Amniotic stem cell (primary cell): ENCODE measurements around the gene ZNF688.

Experiments used
- DNase-seq: peaks from one replicate; lab custom pipeline; 2025; lab: John Stamatoyannopoulos, UW

ZNF688 gene

DNA sequence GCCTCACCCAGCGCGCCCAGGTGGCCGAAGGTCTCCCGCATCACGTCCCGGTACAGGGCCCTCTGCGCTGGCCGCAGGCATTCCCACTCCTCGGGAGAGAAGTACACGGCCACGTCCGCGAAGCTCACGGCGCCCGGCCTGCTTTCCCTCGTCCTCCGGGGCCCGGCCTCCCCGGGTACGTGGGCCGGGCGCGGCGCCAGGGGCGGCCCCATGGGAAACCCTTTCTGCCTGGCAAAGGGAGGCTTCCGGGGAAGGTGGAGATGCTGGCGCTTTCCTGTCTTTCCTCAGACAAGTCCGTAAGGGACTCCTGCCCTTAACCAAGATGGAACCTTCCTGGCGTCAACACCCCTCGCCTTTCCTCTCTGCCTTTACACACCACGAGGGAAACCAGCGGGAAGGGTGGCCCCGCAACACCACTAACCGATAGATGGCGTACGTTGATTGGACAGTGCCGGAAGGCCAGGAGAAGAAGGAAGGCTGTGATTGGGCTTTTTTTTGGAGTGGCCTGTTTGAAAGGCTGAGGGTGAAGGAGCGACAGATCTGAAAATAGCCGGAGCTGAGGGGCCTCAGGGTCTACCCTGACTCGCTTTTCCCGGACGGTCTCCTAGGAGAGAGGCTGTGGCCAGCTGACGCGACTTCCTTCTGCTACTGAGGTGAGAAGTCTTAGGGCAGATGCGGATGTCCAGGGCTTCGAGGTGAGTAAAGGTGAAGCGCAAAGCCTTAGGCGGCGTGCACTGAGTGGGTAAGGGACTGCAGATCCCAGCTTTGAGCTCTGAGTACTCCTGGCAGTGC is 14.1 kb upstream of the ZNF688 start, which contains the start of gene ZNF785:
Gene ZNF785, minus strand, starts transcription at position 298 of the 792 bp plus-strand sequence. Its CDS starts 86 bp downstream, at position 212.
- DNase-seq: peak; percentile 93

DNA sequence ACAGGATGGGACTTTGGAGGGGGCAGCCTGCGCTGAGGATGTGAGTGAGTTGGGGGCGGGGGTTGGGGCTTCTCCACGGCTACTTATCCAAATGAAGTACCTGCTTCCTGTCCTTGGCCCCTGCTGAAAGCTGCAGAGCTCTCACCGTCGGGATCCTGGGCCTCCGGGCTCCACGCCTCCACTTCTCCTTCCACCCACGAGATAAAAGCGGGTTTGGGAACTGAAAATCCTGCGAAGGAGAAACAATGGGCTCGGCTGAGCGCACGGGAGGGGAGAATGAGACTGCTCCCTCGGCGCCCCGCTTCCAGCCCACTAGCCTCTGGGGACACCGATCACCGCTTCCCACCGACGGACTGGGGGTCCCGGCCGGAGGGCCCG is 13.5 kb upstream of the ZNF688 start:
- DNase-seq: no peak

DNA sequence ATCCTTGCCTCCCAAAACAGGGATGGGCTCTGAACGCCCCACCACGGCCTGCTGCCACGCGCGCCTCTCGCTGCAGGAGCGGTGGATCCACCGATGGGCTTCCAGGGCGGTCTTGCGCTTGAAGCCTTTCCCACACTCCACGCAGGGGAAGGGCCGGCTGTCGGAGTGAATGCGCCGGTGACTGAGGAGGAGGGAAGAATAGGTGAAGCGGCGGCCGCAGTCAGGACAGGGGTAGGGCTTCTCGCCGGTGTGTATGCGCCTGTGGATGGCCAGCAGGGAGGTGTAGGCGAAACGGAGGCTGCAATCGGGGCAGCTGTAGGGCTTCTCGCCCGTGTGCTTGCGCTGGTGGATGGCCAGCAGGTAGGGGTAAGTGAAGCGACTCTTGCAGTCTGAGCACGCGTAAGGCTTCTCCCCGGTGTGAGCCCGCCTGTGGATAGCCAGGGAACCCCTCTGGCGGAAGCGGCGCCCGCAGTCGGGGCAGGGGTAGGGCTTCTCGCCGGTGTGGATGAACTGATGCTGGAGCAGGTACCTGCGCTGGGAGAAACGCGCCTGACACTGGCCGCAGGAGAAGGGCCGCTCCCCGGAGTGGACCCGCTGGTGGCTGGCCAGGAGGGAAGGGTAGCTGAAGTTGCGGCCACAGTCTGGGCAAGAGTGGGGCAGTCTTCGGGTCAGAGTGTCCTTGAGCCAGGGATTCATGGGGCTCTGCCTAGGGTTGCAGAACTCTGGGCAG is 11.3 kb upstream of the ZNF688 start:
- DNase-seq: no peak

DNA sequence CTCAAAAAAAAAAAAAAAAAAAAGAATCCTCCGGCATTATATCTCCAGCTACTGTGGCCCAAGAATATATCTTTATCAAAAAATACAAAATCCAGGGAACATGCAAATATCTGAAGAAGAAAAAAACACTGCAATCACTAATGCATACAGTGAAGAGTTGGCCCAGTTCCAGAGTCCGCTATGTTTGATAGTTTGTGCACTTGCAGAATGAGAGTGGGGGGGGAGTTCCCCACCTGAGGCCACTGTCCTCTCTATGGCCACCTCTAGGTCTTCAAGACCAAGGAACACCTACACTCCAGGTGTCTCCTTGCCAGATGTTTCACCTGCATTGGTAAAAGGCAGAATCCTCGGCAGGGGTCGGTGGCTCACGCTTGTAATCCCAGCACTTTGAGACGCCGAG is 9.9 kb upstream of the ZNF688 start:
- no peak for DNase-seq

DNA sequence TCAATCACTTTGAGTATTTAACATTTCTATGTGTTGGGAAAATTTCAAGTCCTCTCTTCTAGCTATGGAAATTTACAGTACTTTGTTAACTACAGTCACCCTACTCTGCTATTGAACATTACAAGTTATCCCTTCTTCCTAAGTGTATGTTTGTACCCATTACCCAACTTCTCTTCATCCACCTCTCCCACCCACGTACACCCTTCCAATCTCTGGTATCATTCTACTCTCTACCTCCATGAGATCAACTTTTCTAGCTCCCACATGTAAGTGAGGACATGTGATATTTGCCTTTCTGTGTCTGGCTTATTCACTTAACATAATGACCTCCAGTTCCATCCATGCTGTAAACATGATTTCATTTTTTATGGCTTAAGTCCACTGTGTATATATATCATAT is 3.2 kb upstream of the ZNF688 start:
- no peak for DNase-seq

DNA sequence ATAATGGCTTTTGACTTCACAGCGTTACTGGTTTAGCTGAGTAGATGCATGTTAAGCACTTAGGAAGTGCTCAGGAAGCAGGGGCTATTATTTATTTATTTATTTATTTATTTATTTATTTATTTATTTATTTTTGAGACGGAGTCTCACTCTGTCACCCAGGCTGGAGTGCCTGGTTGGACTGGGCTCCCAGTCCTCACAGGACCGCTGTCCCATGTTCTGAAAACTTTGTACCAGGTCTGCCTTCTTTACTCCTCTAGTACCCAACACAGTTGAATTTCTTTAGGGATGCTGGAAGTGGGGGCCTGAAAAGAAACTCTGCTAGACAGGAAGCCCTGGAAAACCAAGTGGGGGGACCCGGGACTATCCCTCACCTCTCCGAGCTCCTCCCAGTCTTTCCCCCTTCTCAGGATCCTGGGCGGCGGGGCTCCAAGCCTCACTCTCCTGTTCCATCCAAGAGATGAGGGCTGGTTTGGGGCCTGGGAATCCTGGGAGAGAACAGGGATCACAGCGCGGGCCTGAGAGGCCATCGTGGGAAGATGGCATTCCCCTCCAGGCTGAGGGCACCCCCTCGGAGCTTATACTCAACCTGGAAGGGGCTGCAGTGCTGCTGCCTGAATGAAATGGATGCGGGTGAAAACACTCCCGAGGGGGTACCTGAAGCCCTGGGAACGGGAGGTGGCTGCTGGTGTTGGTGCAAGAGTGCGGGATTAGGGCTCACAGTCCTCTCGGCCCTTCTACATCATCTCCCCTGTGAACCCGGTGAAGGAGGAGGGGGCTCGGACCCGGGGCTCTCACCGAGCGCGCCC is 674 bp downstream of the ZNF688 start:
- DNase-seq: no peak

DNA sequence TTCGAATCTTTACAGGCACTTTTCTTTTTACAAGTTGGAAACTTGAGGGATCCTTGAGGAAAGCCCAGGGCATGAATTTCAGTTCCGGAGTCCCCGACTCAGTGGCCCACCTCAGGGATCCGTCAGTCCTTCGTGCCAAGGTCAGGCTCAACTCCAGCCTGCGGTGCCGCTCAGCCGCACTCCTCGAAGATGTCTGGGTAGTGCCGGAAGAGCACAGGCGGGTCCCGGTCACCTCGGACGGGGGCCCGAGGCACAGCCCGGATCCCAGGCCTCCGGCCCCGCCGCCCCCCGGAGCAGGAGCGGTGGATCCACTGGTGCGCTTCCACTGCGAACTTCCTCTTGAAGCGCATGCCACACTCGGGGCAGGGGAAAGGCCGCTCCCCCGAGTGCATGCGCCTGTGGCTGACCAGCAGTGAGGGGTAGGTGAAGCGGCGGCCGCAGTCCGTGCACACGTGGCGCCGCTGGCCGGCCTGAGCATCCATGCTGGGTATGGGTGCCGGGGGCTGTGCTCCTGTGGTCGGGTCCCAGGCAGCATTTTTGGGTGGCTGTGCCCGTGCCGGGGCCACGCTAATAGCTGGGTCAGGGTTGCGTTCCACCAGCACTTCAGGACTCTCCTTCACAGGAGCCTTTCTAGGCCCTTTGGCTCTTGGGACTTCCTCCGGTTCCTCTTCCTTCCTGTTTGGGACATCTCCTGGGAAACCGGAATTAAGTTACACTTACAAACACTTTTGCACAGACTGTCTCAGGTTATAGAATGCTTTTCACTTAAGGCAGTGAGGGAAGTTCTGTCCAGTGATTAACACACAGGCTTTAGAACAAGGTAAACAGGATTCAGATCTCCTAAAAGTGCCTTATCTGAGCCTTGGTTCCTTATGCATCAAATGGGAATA is 1.5 kb downstream of the ZNF688 start:
- no peak for DNase-seq

DNA sequence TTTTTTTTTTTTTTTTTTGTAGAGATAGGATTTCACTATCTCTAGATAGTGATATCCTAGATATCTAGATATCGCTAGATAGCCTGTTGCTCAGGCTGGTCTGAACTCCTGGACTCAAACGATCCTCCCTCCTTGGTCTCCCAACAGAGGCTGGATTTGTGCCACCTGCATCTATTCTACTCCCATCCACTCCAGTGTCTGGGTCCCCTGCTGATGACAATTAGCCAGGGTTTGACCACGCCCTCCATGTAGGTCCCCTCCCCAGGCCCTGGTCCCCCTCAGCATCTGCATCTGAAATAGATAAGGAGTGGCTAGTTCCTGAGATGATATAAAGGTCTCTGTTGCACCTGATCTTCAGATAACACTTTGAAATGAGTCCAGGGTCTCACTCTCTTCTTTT is 2.2 kb downstream of the ZNF688 start:
- DNase-seq: no peak

DNA sequence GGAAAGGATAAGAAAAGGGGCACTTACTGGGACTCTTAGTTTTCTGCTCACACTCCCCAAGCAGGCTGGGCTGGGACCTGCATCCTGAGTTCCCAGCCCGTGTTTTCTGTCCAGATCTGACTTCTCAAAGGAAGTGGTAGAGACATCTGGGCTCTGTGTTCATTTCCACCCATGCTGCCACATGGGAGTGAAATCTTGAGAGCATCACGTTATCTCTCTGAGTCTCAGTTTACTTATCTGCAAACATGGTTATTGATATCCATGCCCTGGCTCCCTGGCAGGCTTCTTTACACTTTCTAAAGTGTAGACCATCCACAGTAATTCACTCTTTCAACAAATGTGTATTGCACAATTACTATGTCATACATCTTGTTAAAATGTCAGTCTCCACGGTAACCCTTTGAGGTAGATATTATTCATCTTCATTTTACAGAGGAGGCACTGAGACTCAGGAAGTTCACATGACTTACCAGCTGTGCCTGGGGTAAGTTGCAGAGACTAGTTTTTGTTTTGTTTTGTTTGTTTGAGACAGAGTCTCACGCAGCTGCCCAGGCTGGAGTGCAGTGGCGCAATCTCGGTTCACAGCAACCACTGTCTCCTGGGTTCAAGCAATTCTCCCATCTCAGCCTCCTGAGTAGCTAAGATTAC is 3.4 kb downstream of the ZNF688 start:
- no peak for DNase-seq

DNA sequence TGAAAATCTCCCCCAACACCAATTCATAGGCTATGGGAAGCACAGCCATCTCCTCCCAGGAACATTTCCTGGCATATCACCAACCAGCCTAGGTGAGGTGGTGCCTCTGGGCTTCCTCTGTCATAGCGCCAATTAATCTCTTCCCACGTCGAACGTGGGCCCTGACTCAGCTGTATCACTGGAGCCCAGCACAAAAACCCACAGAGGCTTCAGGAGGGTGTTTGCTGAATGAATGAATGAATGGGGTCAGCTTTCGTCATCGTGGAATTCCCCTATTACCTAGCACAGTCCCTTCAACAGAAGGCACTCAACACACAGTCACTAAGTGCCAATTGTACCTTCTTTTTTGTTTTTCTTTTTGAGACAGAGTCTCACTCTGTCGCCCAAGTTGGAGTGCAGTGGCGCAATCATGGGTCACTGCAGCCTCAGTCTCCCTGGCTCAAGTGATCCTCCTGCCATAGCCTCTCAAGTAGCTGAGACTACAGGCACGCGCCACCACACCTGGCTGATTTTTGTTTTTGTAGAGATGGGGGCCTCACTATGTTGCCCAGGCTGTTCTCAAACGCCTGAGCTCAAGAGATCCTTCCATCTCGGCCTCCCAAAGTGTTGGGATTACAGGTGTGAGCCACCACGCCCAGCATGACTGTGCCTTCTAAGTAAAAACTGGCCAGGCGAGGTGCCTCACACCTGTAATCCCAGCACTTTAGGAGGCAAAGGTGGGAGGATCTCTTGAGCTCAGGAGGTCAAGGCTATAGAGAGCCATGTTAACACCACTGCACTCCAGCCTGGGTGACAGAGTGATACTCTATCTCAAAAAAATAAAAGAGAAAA is 4.1 kb downstream of the ZNF688 start:
- no peak for DNase-seq

DNA sequence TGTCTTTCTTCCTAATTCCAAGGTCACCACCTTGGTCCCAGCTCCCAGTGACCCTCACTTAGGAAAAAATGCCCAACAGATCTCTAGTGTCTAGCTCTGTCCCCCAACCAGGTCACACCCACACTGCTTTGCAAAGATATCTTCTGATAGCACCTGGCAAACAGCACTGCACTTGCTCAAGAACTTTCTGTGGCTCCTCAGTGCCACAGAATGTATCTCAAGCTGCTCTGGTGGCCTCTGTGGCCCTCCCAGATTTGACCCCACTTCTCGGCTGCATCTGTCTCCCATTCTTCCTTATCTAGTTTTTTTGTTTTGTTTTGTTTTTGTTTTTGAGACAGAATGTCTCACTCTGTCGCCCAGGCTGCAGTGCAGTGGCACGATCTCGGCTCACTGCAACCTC is 5.0 kb downstream of the ZNF688 start:
- no peak for DNase-seq

DNA sequence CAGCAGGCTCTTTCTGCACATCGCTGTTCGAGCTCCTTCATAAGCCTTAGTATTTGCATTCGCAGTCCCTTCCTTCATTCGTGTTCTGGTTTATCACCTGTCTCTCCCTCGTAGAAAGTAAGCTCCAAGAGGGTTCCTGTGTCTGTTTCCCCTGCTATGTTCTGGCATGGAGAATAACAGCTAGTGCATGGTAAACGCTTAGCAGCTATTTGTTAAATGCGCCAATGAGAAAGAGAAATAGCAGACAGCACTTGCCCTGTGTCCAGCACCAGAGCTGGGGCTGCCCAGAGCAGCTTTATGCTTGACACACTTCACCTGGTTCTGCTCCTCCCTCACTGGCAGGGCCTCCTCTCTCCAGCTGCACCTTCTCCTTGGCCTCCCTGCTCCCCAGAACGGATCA is 5.5 kb downstream of the ZNF688 start:
- DNase-seq: no peak

DNA sequence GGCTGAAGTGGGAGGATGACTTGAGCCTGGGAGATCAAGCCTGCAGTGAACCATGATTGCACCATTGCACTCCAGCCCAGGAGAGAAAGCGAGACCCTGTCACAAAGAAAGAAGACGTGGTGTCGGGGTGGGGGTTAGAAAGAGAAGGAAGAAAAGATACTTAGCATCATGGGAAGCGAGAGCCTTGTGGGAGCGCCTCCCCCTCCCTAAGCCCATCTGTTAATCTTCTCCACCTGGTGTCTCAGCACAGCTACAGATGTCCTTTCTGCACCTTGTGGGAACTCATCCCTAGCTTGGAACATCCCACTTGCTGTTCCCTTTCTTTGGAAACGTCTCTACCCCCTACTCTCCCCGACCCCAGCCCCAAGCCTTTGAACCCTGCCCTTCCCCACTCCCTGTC is 6.0 kb downstream of the ZNF688 start:
- DNase-seq: no peak

DNA sequence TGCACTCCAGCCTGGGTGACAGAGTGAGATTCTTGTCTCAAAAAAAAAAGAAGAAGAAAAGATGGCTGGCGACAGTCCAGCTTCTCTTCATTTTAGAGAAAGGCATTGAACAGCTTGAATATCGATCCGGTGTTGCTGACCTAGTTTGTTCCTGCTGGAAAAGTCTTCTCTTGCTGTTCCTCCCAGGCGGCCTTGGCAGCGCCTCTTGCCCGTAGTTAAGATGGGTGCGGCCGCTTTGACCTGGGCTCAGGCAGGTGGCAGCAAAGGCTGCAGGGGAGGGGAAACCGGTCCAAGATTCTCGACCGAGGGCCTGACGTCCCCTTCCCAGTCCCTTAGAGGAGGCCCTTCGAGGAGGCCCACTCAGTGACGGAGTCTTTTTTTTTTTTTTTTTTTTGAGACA is 9.5 kb downstream of the ZNF688 start:
- DNase-seq: no peak

DNA sequence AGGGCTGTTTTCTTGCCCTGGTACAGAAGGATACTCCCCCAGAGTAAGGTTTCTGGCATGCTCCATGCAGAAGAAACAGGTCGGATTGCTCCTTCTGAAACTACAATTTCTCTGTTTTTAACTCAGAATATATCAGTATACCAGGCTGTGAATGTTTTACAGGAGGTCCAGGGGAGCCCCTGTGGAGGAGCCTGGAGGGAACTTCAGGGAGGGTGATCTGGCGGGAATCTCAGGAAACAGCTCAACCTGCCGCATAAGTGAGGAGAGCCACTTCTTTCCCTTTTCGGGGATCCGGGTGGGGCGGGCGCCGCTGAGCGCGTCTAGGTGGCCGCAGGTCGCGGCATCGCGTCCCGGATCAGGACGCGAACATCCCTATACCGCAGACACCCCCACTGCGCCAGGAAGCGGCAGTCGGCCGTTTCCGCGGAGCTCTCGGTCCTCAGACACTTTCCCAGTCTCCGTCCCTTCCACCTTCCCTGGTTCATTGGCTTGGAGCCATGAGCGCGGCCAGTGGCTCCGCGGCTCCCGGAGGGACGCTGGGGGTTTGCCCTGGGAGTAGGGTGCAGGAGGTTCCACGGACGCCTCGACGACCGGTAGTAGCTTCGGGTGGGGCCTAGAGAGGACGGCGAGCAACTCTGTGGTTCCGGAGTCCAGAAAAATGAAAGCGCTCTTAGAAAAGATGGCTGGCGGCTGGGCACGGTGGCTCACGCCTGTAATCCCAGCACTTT is 10.3 kb downstream of the ZNF688 start:
- no peak for DNase-seq

DNA sequence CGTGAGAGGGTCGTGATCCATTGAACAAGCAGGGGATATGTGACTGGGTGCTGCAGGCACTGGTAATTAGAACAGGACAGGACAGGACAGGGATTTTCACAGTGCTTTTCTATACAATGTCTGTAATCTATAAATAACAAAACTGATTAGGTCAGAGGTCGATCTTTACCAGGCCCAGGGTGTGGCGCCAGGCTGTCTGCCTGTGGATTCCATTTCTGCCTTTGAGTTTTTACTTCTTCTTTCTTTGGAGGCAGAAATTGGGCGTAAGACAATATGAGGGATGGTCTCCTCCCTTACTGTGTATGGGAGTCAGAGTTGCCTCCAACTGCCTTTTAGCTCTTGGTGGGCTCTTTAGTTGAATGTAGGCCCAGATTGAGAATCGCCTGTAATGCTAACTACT is 11.8 kb downstream of the ZNF688 start:
- no peak for DNase-seq

DNA sequence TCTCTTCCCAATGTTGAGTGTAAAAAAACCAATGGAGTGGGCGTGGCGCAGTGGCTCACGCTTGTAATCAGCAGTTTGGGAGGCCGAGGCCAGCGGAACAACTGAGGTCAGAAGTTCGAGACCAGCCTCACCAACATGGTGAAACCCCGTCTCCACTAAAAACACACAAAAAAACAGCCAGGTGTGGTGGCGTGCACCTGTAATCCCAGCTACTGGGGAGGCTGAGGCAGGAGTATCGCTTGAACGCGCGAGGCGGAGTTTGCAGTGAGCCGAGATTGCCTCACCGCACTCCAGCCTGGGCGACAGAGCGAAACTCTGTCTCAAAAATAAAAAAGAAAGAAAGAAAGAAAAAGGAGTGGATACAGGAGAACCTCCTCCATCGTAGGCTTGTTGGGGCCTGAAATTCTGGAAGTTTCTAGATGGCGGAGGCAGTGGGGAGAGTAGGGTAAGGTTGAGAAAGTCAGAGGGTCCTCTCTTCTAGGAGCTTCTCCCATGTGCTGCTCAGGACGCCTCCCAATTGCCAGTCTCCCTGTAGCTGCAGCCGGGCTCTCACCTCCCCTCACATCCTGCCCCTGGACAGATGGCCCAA is 12.6 kb downstream of the ZNF688 start:
- DNase-seq: no peak

DNA sequence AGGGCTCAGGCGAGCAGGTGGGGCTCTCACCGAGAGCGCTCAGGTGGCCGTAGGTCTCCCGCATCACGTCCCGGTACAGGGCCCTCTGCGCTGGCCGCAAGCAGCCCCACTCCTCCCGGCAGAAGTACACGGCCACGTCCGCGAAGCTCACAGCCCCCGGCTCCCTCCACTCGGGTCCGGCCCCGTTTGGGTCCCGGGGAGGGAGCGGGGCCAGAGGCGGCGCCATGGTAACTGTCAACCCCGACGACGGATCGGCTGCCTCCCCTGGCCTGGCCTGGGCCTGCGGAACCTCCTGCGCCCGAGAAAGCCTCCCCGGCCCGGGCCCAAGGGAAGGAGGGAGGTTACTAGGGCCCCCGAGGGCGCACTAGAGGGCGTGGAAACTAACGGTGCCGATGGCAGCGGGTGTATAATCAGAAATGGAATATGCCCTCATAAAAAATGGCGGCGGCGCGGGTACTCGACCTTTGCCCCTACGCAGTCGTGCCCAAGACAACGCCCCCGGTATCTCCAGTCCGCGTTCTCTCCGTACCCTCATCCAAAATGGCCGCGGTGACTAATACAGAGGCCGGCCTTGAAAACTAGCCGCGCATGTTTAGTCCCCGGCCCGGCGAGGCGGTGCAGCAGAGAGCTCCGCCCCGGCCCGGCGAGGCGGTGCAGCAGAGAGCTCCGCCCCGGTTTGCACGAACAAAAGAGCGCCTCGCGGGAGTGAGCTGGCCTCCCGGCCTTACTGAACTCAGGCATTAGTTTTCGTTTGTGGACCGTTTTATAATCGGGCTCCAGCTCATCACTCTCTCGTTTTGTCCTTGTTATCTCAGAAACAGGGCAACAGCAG is 13.3 kb downstream of the ZNF688 start, which contains the start of gene ZNF764:
Gene ZNF764, minus strand, starts transcription at position 418 of the 832 bp plus-strand sequence. Its CDS starts 192 bp downstream, at position 226.
- DNase-seq: peak; percentile 99
